Breast epithelium (tissue), 3 donors: Measurements from ENCODE around the gene GPATCH2.

Experiments
- CTCF ChIP-seq, 3 donors: fragments of 450-650 bp; IDR thresholded peaks; one replicate each; pipeline ENCODE4 v1.5.1; 2016 to 2017; ENCODE audit warnings: antibody characterized with exemption in 3 of 3, mild to moderate bottlenecking in 3 of 3, moderate library complexity in 3 of 3
- POLR2A ChIP-seq: fragments of 450-650 bp; IDR thresholded peaks from one replicate; pipeline ENCODE4 v1.6.1; 2016; ENCODE audit warnings: antibody characterized with exemption, mild to moderate bottlenecking, moderate library complexity

- TF ChIP-seq POLR2A = no peak
- TF ChIP-seq CTCF (IDR thresholded peaks at IDR 0.05) = no peak
Observed at GRCh38 chr1:217494767-217495166, 136.1 kb downstream of the GPATCH2 start.
